Liver (tissue), 10 donors: ENCODE results near the gene SETD6. TPM values are rescaled to one million over a fixed set of nuclear protein-coding genes. Genes with fewer than 3 reads are reported as not detected.
A peak's percentile ranks its signal among the peaks of the same experiment; 100 is the strongest.
"Not testable (repeated sequence)": the region's sequence is repeated elsewhere in the genome, so short reads cannot be mapped to it uniquely, and the experiment has no call there.

ENCODE experiments used
- DNase-seq: peaks from one replicate; pipeline ENCODE4 v3.0.0-alpha.2; 2017; ENCODE audit warnings: low spot score
- H3K27ac ChIP-seq, 2 donors: one replicate each; pipeline ENCODE4 v1.7.0; 2013; ENCODE audit warnings: inconsistent platforms in 2 of 2, low read length in 2 of 2, control low read depth in 1 of 2, low read depth in 1 of 2, mild to moderate bottlenecking in 1 of 2
- H3K27me3 ChIP-seq, 4 donors: one replicate each; pipeline versions ENCODE4 v1.6.1 to v1.7.0; 2013; ENCODE audit warnings: low read length in 3 of 4, inconsistent platforms in 1 of 4, mild to moderate bottlenecking in 1 of 4, moderate library complexity in 1 of 4; ENCODE audit not compliant: control insufficient read depth in 4 of 4, insufficient read depth in 4 of 4
- H3K36me3 ChIP-seq, 4 donors: one replicate each; pipeline versions ENCODE4 v1.6.1 to v1.7.0; 2013; ENCODE audit warnings: low read length in 3 of 4, mild to moderate bottlenecking in 3 of 4, low read depth in 1 of 4, moderate library complexity in 1 of 4; ENCODE audit not compliant: control insufficient read depth in 4 of 4, insufficient read depth in 3 of 4
- H3K4me1 ChIP-seq, 4 donors: one replicate each; pipeline versions ENCODE4 v1.6.1 to v1.7.0; 2013; ENCODE audit warnings: low read length in 3 of 4, mild to moderate bottlenecking in 3 of 4, moderate library complexity in 1 of 4; ENCODE audit not compliant: control insufficient read depth in 4 of 4, insufficient read depth in 4 of 4
- H3K4me3 ChIP-seq, 3 donors: one replicate each; pipeline versions ENCODE4 v1.6.1 to v1.7.0; 2013; ENCODE audit warnings: low read length in 3 of 3, control low read depth in 1 of 3, low read depth in 1 of 3, mild to moderate bottlenecking in 1 of 3
- H3K9ac ChIP-seq, 2 donors: one replicate each; pipeline ENCODE4 v1.7.0; 2013; ENCODE audit warnings: low read length in 2 of 2, mild to moderate bottlenecking in 2 of 2, moderate library complexity in 2 of 2, control low read depth in 1 of 2, low read depth in 1 of 2
- H3K9me3 ChIP-seq, 4 donors: one replicate each; pipeline versions ENCODE4 v1.6.1 to v1.7.0; 2013; ENCODE audit warnings: low read length in 3 of 4; ENCODE audit not compliant: control insufficient read depth in 4 of 4
- ATF3 ChIP-seq: IDR thresholded peaks from 2 replicates; pipeline ENCODE4 v1.6.1; 2016; ENCODE audit warnings: antibody characterized with exemption
- CTCF ChIP-seq: fragments of 150-350 bp; IDR thresholded peaks from 2 replicates; pipeline ENCODE4 v1.5.1; 2017; ENCODE audit warnings: improper control_type of control experiment, low read depth, low read length; ENCODE audit not compliant: missing input control
- EGR1 ChIP-seq, 2 donors: IDR thresholded peaks; 2 replicates each; pipeline ENCODE4 v1.6.1; 2016 to 2018; ENCODE audit warnings: antibody characterized with exemption in 2 of 2, low read depth in 2 of 2
- FOXA1 ChIP-seq: IDR thresholded peaks from 2 replicates; pipeline ENCODE4 v1.6.1; 2016; ENCODE audit warnings: antibody characterized with exemption
- FOXA2 ChIP-seq: IDR thresholded peaks from 2 replicates; pipeline ENCODE4 v1.6.1; 2016; ENCODE audit warnings: antibody characterized with exemption
- GABPA ChIP-seq, 2 donors: IDR thresholded peaks in 1 of 2; conservative IDR thresholded peaks in 1 of 2; 2 replicates each; pipeline ENCODE4 v1.6.1; 2016; ENCODE audit warnings: antibody characterized with exemption in 2 of 2, mild to moderate bottlenecking in 1 of 2, moderate library complexity in 1 of 2
- HNF4A ChIP-seq, 2 donors: conservative IDR thresholded peaks; 2 replicates each; pipeline ENCODE4 v1.6.1; 2016; ENCODE audit warnings: antibody characterized with exemption in 2 of 2, mild to moderate bottlenecking in 2 of 2
- HNF4G ChIP-seq: IDR thresholded peaks from 2 replicates; pipeline ENCODE4 v1.6.1; 2016; ENCODE audit warnings: antibody characterized with exemption
- JUND ChIP-seq, 2 donors: IDR thresholded peaks; 2 replicates each; pipeline ENCODE4 v1.6.1; 2016; ENCODE audit warnings: antibody characterized with exemption in 2 of 2
- MAX ChIP-seq: IDR thresholded peaks from 2 replicates; pipeline ENCODE4 v1.6.1; 2016; ENCODE audit warnings: antibody characterized with exemption
- NR2F2 ChIP-seq: IDR thresholded peaks from 2 replicates; pipeline ENCODE4 v1.6.1; 2016; ENCODE audit warnings: antibody characterized with exemption
- RAD21 ChIP-seq, 2 donors: IDR thresholded peaks; 2 replicates each; pipeline ENCODE4 v1.6.1; 2016; ENCODE audit warnings: antibody characterized with exemption in 2 of 2, mild to moderate bottlenecking in 2 of 2
- REST ChIP-seq: IDR thresholded peaks from 2 replicates; pipeline ENCODE4 v1.6.1; 2016; ENCODE audit warnings: antibody characterized with exemption, mild to moderate bottlenecking
- RXRA ChIP-seq, 2 donors: IDR thresholded peaks; 2 replicates each; pipeline ENCODE4 v1.6.1; 2017 to 2018; ENCODE audit warnings: antibody characterized with exemption in 2 of 2, mild to moderate bottlenecking in 1 of 2
- SP1 ChIP-seq: IDR thresholded peaks from 2 replicates; pipeline ENCODE4 v1.6.1; 2018; ENCODE audit warnings: antibody characterized with exemption, mild to moderate bottlenecking
- TAF1 ChIP-seq: conservative IDR thresholded peaks from 2 replicates; pipeline ENCODE4 v1.6.1; 2016; ENCODE audit warnings: antibody characterized with exemption, mild to moderate bottlenecking
- YY1 ChIP-seq: IDR thresholded peaks from 2 replicates; pipeline ENCODE4 v1.6.1; 2016; ENCODE audit warnings: antibody characterized with exemption, mild to moderate bottlenecking
- ZBTB33 ChIP-seq: IDR thresholded peaks from 2 replicates; pipeline ENCODE4 v1.6.1; 2016; ENCODE audit warnings: antibody characterized with exemption
- WGBS: extraction: QIAGEN DNeasy Blood & Tissue Kit; methylation state at CpG from one replicate; pipeline ENCODE4 v1.1.7; 2013; 5-methylcytosine and 5-hydroxymethylcytosine counted together
- polyA plus RNA-seq, 2 donors: library from polyadenylated mRNA; stranded (reverse) in 1 of 2; unstranded in 1 of 2; fragments of 200-250 nt in 1 of 2; fragments of >200 nt in 1 of 2; fragmentation: Nextera tagmentation in 1 of 2; extraction: Ambion mirVana in 1 of 2; gene quantifications; one replicate each; pipeline versions ENCODE4 v1.2.1 to v1.2.3, GENCODE V29; 2013 to 2015
- small RNA-seq: library from RNA; depleted of rRNA; stranded (forward); fragments of <200 nt; gene quantifications from one replicate; pipeline ENCODE3, GENCODE V24; 2014
- total RNA-seq, 2 donors: library from RNA; depleted of rRNA; stranded (reverse); fragments of >200 nt; gene quantifications; one replicate each; pipeline ENCODE4 v1.2.3, GENCODE V29; 2014
- donor health status: healthy.
- donor health status: healthy.
- donor health status: healthy.
- donor health status: healthy.
- donor health status: healthy.

SETD6 gene
- total and polyA plus RNA-seq, 4 donors, result 6.9 to 17.7 (median 10.2) TPM

GRCh38 chr16:58563775-58564174 lies 48.5 kb downstream of the SETD6 start:
- Histone ChIP-seq H3K36me3 (peaks cover 7 to 58% (median 40%) of the 10 kb centered on the region in 4 donors), H3K27ac (no peak overlapping the region), H3K4me3 (no peak overlapping the region), H3K4me1 (no peaks in the 10 kb centered on the region), H3K9me3 (no peaks in the 10 kb centered on the region), H3K9ac (no peak overlapping the region), H3K27me3 (no peaks in the 10 kb centered on the region)
- TF ChIP-seq FOXA2 (no peak), REST (no peak), FOXA1 (no peak), ATF3 (no peak), JUND (IDR thresholded peaks at IDR 0.05) (no peak), SP1 (no peak), TAF1 (no peak), ZBTB33 (no peak), MAX (no peak), NR2F2 (no peak), EGR1 (IDR thresholded peaks at IDR 0.05; ENCODE audit: low read depth in 2 of 2) (no peak), HNF4A (conservative IDR thresholded peaks at IDR 0.05) (no peak), CTCF (no peak), GABPA (IDR thresholded peaks at IDR 0.05 in 1 of 2, conservative IDR thresholded peaks at IDR 0.05 in 1 of 2) (no peak), YY1 (no peak), RAD21 (IDR thresholded peaks at IDR 0.05) (no peak), HNF4G (no peak), RXRA (IDR thresholded peaks at IDR 0.05) (no peak)
- 90% methylated on average over 4 of the region's 4 CpGs for WGBS
- no peak for DNase-seq

GRCh38 chr16:58565697-58566096 lies 50.4 kb downstream of the SETD6 start:
- H3K9ac ChIP-seq, H3K27ac ChIP-seq, H3K9me3 ChIP-seq, DNase-seq, H3K4me3 ChIP-seq, H3K4me1 ChIP-seq, H3K27me3 ChIP-seq: not testable (repeated sequence)
- peaks cover 8 to 56% (median 34%) of the 10 kb centered on the region in 4 donors for H3K36me3 ChIP-seq
- 98% methylated on average over 4 of the region's 4 CpGs for WGBS

Small RNA genes within 50 kb of the gene (small RNA-seq; reads per million reads assigned to genes)
- gene RNU6-103P (not detected), gene SNORA46 (25.4 reads per million, percentile 96 among the genes with 10 or more reads in this experiment), gene SNORA50A (not detected)

Other genes starting within 250 kb of the SETD6 start
- not detected for gene PRSS54, start 220.5 kb upstream of the SETD6 start, total RNA-seq
- gene PRSS54, start 220.5 kb upstream of the SETD6 start, polyA plus RNA-seq, result not detected
- gene GINS3, start 123.0 kb upstream of the SETD6 start, total RNA-seq, result 1 to 10 TPM in 1 of 2 donors, under 1 TPM in 1; 0.92 to 5.9 TPM
- 1 to 10 TPM in 1 of 2 donors, under 1 TPM in 1; 0.76 to 1.5 TPM for gene GINS3, start 123.0 kb upstream of the SETD6 start, polyA plus RNA-seq
- gene NDRG4, start 15.4 kb upstream of the SETD6 start, total RNA-seq, result 1 to 10 TPM in 1 of 2 donors, under 1 TPM in 1; 0.93 to 1.1 TPM
- gene NDRG4, start 15.4 kb upstream of the SETD6 start, polyA plus RNA-seq, result under 1 TPM; 0.40 to 0.80 TPM
- gene CNOT1, start 114.3 kb downstream of the SETD6 start, total RNA-seq, result 100 to 1,000 TPM; 116 to 131 TPM
- gene CNOT1, start 114.3 kb downstream of the SETD6 start, polyA plus RNA-seq, result 10 to 100 TPM; 34.0 to 40.8 TPM
- gene SLC38A7, start 169.3 kb downstream of the SETD6 start, total RNA-seq, result 10 to 100 TPM; 11.3 to 18.7 TPM
- gene SLC38A7, start 169.3 kb downstream of the SETD6 start, polyA plus RNA-seq, result 10 to 100 TPM in 1 of 2 donors, 1 to 10 TPM in 1; 7.9 to 10.6 TPM
- gene GOT2, start 218.8 kb downstream of the SETD6 start, total RNA-seq, result 100 to 1,000 TPM in 1 of 2 donors, 10 to 100 TPM in 1; 80.2 to 111 TPM
- gene GOT2, start 218.8 kb downstream of the SETD6 start, polyA plus RNA-seq, result 100 to 1,000 TPM; 161 to 216 TPM